CD4-positive, alpha-beta T cell treated with Interleukin-17A for 4 hours (primary cell): ENCODE measurements around the gene SLC22A5.

Experiments used
- DNase-seq: peaks from one replicate; pipeline ENCODE4 v3.0.0-alpha.2; 2020; ENCODE audit warnings: mixed read lengths

The SLC22A5 gene

DNA sequence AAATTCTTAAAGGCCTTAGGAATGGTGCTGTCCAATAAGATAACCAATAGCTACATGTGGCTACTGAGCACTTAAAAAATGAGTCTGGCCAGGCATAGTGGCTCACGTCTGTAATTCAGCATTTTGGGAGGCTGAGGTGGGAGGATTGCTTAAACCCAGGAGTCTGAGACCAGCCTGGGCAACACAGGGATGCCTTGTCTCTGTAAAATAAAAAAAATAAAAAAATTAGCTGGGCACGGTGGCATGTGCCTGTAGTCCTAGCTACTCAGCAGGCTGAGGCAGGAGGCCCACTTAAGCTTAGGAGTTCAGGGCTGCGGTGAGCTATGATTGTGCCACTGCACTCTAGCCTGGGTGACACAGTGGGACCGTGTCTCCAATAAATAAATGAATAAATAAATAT, 1.3 kb upstream of the SLC22A5 start:
- no peak for DNase-seq

DNA sequence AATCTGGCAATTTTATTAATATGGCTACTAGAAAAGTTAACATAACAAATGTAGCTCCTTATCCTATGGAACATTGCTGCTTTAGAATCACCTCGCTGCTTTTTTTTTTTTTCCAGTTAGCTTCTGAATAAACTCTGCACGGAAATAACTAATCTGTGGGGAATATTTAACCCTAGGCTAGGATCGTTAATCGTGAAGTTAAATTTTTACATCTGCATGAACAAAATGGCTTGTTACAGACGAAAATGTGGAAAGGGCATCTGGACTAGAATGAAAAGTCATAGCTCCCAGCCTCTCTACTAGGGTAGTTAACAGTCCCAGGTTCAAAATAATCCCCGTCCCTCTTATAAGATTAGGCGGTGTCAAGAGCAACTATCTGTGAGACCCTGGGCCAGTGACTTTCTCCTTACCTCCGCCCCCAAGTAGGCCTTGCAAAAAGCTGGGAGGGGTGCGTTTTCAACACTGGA, 470 bp upstream of the SLC22A5 start:
- no peak for DNase-seq

DNA sequence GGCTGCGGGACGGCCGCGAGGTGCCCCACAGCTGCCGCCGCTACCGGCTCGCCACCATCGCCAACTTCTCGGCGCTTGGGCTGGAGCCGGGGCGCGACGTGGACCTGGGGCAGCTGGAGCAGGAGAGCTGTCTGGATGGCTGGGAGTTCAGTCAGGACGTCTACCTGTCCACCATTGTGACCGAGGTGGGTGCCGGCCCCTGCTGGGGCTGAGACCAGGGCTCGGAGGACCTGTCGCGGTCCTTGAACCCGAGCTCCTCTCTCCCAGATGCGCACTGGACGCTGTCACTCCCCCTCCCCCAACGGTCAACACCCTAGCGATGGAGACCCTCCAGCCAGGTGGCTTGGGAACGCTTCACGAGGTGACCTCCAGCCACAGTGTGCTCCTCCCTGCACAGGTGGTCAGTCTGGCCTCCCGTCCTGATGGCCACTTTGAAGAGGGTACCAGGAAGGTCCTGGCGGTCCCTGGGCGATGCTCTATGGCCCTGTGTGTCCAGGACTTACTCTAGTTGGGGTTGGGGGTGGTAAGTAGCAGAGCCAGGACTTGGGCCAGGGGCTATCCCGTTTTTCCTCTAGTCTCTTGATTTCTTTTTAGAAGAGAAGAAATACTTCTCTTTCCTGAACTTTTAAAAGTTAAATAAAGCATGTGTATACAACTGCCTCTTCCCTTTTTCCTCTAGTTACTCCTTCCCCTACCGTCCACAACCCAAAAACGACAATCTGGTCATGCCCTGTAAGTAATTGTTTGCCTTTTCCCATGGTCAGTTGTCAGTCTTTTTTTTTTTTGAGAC, 866 bp downstream of the SLC22A5 start:
- DNase-seq, result no peak

DNA sequence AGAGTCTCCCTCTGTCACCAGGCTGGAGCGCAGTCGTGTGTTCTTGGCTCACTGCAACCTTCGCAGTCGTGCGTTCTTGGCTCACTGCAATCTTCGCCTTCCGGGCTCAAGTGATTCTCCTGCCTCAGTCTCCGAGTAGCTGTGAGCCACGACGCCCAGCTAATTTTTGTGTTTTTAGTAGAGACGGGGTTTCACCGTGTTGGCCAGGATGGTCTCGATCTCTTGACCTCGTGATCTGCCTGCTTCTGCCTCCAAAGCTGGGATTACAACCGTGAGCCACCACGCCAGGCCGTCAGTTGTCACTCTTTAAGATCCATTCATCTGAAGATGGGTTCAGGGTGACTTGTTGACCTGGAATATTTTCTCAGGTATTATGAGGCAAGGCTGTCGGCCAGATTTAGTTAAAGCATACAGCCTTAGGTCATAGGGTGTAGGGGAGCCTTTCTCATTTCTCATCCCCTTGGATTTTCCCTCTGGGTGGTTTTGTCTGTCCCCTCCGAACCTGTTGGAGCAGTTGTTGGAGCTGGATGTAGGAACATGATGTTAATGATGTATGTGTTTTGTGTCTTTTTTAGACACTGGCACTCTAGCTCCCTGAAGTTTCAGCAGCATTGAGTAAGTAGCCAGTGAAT, 1.6 kb downstream of the SLC22A5 start:
- DNase-seq, result no peak

DNA sequence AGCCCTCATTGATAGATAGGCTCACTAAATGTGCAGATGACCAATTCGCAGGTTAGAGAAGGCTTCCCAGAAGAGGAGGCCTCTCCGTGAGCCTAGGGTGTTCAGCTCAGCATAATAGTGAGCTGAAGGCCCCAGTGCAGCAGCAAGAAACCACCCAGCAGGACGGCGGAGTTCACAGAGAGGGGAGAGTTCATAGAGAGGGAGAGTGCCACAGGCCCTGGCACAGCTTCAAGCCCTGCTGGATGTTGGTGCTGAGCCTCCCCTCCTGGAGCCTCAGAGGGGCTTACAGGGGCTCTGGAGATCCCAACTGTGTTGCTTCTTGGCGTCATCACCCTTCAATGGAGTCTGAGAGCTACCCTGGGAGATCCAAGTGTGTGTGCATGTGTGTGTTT, 2.1 kb downstream of the SLC22A5 start:
- no peak for DNase-seq

DNA sequence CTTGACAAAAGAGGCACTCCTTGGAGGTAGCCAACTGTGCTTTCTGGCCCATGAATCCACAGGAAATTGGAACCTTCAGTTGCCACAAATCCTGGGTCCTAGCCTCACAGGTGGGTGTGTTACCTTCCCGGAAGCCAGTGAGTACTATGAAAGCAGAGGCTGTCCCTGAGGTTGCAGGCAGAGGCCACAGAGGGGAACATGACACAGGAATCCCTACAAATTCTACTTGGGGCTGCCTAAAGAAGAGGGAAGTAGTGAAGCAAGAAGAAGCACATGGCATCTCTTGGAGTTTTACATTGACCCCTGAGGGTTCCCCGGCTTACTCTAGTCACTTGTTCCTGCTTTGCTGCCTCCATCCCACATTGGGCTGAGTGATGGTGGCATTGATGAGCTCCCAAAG, 2.6 kb downstream of the SLC22A5 start:
- DNase-seq, result no peak

DNA sequence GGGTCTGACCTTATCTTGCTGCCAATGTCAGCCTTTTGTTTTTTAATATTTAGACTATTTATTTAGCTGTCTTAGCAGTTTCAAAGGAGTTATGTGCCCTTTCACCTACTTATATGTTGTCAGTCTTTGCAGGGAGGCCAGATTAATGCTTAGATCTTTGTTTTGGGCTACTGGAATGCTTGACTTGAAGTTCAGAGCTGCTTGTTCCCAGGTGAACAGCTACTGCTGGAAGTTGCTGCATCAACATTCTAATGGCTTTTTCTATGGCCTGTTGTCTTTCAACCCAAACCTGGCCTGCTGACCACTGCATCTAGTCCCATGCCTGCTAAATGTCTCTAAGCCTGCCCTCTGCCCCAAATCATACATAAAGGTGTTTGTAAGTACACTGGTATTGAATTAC, 3.0 kb downstream of the SLC22A5 start:
- no peak for DNase-seq

DNA sequence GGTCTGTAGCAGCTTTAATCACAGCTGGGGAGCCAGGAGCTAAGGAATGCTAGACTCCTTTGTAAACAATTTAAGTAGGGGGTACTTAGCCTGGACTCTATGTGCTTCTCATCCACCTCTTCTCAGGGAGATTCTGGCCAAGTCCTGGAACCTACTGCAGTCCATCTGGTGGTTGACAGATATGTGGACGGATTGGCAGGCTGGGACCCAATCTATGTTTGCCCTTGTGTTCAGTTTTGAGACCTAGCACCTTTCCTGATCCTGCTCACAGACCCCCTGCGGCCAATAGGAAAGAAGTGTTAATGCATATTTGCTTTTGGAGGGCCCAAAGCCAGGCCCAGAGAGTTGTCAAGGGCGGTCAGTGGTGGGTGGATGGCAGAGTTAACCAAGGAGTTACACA, 6.4 kb downstream of the SLC22A5 start:
- no peak for DNase-seq

DNA sequence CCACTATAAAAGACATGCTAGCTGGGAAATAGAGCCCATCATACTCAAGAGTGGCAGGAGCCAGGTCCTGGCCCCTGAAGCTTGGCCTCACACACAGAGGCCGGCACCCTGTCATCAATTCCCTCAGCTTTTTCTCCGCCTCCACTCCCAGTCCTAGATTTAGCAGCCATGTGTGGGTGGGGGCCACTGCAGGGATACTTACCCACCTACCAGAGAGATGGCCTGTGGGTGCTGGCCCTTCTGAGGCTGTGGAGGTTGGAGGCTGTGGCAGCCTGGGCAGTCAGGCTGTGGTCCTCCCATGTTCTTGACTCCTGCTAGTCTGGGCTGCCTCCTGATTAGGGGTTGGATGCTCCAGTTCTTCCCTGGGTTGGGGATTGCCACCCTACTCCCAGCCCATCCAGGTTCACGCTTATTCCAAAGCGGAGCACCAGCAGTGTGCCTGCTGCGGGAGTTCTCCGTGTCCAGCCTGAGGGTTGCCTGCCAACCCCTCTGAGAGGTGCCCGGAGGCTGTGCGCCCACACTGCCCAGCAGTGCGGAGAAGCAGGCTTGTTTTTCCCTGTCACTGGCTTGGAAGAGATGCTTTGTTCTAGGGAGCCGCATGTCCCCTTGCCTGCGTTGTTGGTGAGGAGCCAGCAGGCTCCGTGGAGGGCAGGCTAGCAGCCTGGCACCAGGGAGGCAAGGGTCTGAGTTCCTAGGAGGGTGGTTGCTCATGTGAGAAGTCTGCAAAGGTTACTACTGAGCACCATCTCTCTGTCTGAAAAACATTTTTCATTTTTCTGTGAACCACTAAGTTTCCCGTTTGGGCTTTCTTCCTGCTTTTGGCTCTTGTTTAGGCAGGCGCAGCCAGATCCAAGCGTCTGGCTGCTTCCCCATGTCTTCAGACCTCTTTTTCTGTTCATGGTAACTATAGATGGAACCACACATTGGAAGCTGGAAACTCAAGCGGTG, 7.5 kb downstream of the SLC22A5 start:
- DNase-seq, result no peak

DNA sequence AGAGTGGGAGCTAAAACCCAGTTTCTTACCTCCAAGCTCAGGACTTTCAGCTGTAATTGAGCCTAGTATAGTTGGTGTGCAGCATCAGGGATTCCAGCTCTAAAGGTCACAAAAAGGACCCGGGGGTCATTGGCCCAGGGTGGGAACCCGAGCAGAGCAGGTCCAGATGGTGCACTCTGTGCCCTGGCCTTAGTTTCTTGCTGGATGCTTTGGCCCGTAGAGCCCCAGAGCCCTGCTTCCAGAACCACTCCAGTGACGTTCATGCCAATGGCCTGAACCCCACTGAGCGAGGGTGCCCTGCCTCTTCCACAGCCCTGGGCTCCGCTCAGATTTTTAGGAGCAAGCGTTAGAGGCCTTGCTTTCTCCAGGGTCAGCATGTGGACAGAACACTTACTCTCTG, 8.2 kb downstream of the SLC22A5 start:
- no peak for DNase-seq

DNA sequence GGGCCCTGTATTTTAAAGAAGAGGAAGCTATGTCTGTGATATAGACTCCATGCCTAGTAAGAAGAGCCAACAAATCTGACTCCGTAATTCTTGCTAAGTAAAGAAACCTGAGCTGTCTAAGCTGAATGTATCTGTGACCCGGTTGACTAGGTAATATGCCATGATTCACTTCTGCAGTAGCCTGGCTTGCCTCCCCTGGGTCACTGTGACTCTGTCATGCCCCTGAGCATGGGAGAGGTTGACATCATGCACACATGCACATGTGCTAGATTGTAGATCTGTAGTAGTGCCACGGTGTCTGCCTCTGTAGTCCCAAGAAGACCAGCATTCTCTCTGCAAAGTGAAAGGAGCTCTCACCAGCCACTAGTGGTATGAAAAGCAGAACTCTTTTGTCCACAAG, 9.1 kb downstream of the SLC22A5 start:
- no peak for DNase-seq

DNA sequence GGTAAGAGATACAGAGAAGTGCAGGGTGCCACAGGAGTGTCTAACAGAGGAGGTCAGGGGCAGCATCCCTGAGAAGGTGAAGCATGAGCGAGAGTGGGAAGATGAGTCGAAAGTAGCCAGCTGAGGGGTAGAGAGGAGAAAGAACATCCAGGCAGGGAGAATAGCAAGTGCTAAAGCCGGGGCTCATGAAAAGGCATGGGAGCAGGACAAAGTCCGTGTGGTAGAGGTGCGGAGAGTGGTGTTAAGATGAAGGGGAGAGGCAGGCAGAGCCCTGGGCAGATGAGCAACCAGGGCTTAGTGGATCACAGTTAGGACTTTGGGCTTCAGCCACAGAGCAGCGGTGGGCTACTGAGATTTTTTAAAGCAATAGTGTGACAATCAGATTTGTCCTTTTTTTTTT, 10.5 kb downstream of the SLC22A5 start:
- no peak for DNase-seq

DNA sequence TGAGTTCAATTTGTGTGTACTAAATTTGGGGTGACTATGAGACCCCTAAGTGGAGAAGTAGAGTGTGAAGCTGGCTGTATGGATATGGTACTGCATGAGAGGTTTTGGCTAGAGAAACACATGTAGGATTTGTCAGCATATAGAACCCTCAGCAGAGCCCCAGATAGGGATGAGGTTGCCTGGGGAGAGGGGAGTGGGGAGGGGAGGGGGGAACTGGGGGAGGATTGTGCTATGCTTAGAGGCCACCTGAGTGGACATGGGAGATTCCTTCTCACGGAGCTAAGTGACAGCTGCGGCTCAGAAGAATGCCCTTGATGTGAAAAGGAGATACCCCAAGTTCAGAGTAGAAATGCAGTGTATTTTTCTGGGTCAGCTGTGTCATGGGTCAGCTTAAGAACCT, 11.2 kb downstream of the SLC22A5 start:
- DNase-seq, result no peak

DNA sequence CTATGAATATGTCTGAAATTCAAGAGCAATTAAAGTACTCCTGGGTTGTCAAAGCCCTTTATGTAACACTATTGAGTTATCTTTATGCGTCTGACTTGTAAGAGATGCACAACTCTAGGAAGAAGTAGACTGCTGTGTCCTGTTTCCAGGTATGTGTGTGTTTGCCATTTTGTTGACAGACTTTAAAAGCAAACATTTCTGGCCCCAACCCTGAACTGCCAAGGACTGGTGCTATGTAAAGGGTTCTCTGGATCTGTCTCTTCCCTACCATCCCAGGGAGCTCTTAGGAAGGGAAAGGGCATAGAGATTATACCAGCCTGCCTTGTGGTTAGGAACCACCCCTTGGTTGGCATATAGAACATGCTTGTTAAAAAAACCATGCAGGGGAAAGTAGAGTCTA, 12.1 kb downstream of the SLC22A5 start:
- DNase-seq, result no peak

DNA sequence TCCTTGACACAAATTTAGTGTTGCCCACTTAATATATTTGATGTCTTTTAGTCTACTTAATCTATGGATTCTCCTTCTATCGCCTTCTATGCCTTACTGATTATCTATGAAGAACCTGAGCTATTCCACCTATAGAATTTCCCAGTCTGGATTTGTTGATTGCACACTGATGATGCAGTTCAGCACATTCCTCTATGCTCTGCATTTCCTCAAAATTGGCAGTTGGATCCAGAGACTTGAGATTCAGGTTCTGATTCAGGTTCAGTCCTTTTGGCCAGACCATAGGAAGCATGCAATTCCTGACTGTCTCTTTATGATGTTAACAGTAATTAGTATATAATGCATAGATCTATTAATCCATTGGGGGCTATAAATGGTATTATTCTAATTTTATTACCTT, 13.8 kb downstream of the SLC22A5 start:
- DNase-seq, result no peak

DNA sequence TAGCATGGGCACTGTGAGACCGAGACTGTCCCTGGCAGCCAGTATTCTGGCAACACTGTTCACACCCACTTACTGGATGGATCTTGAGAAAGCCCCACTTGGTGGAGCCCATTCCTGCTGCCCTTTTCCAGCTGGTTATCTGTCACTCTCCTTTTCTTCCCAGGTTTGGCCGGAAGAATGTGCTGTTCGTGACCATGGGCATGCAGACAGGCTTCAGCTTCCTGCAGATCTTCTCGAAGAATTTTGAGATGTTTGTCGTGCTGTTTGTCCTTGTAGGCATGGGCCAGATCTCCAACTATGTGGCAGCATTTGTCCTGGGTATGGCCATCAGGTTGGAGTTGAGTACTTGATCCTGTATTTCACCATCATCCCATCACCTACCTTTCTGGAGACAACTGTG, 14.5 kb downstream of the SLC22A5 start:
- DNase-seq, result no peak

DNA sequence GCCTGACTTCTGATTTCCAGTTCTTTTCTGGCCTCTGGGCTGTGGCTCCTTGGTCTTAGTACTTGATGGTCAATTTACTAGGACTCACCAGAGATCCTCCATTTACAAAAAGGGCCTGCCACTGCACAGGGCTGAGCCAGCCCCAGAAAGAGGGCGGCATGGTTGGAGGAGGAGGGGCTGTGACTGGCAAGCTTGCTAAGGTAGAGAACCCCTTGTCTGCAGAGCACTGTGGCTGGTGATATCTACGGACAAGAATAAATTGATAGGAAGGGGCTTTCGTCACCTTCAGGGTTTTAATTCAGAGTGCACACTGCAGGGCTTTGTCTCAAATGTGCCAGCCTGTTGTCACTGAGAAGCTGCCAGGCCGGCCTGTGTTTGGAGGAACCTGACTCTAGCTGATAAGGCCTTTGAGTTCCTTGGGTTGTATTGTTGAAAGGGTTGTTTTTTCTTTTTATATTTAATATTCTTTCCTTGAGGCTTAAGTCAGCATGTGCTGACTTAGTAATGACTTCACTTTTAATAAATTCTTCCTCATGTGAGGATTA, 15.1 kb downstream of the SLC22A5 start:
- no peak for DNase-seq

DNA sequence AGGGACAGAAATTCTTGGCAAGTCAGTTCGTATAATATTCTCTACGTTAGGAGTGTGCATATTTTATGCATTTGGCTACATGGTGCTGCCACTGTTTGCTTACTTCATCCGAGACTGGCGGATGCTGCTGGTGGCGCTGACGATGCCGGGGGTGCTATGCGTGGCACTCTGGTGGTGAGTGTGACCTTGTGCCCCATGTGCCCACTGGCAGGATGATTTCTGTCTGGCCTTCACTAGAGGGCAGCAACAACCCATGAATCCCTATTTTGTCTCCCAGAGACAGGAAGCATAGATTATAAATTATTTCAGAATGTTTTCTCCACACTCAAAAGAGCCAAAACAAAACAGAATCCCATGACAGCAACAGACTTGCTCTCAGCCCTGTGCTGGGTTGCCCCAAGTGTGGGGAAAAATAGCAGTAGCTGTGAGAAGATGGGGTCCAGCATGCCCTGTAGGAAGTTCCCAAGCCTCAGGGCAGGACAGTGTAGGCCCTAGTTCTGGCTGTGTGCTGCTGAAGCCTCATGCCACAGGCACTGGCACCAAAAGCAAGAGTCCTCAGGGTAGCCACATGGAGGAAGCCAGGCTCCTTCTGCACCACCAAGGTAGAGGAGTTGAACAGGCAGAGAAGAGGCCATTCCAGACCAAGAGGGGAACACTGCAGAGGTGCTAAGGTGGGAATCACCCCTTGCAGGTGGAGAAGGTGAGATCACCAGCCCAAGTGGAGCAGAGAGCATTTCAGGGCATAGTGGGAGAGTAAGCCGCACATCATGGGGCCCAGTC, 16.0 kb downstream of the SLC22A5 start:
- DNase-seq, result peak; percentile 78

DNA sequence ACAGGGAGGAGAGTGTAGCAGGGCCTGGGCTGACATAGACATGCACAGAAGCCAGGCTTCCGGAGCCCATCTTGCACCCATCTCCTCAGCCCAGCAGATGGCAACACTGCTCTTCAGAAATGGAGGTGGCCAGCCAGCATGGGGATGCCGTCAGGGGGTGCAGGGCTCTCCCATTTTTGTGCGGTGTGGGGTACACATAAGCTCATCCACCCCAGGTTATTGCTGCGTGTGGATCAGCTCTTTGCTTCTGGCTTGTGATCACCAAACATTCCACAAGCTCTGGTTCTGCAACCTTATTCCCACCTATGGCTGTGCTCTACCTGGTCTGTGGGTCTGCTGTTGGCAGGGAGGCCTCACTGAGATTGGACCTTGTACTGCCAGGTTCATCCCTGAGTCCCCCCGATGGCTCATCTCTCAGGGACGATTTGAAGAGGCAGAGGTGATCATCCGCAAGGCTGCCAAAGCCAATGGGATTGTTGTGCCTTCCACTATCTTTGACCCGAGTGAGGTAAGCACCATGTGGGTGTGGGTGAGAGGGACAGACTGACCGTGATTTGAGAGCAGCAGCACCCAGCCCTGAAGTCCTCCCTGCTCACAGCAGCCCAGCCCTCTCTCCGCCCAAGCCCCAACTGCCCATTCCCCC, 17.3 kb downstream of the SLC22A5 start:
- peak; percentile 83 for DNase-seq

DNA sequence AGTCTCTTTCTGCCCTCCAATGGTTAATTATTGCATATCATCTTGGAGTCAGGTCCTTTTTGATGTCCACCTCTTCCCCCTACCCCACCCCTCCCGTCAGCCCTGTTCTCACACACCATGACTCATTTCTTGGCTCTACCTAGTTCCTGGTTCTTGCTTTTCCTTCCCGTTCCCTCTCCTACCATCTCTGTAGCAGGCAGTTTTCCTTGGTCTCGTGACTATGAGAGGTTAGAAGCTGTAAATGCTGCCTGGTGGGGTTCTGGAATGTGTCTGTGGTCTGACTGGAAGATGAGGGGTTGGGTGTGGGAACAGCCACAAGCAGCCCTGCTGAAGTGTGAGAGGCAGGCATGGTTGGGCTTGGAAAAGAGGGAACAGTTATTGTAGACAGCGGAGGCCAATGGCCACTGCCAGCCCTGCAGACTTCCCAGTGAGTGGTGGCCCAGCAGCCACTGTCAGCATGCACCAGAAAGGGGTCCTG, 18.2 kb downstream of the SLC22A5 start:
- DNase-seq, result no peak

DNA sequence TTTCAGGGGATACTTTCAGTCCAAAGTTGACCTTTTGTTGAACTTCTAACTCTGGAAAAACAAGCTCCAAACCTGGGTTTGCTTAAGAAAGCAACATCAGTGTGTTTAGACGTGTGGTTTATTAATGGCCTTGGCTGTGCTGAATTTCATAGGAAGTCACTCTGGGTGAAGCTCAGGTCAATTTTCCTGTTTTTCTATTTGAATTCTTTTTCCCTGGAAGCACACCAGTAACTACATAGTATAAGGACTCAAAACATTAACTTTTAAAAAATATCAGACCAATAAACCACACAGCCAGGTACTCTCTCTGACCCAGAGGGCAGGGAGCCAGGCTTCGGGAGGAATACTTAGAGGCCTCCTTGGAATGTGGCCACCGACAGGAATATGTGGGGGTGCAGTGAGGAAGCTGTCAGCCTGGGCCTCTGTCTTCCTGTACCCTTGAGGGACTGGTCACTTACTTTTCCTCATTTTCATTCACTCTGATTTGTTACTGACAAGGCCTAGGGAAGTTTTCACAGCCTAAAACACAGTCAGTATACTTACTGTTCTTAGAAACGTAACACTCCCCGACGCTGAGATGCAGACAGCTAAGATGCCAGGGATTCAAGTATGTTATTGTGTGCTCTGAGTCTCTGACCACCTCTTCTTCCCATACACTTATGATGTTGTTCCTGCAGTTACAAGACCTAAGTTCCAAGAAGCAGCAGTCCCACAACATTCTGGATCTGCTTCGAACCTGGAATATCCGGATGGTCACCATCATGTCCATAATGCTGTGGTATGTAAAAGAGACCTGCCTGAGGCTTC, 18.9 kb downstream of the SLC22A5 start:
- no peak for DNase-seq
